ENCODE data around the gene GAD1. TPM values are rescaled to one million over a fixed set of nuclear protein-coding genes. Genes with fewer than 3 reads are reported as not detected.

Gene GAD1
- total RNA-seq, 2 experiments from 2014 or later, result 1.6 to 1.9 TPM

GRCh38 chr2:170813611-170814532 lies 2.8 kb upstream of the GAD1 start:
- Mint-ChIP-seq H3K4me1 (peaks cover 39% of the 10 kb centered on the region), H3K27ac (no peak overlapping the region), H3K27me3 (peaks cover 56% of the 10 kb centered on the region), H3K9me3 (no peaks in the 10 kb centered on the region), H3K36me3 (no peaks in the 10 kb centered on the region), H3K4me3 (peak overlapping the region; percentile 28)
- DNase-seq (peak; percentile 49), ATAC-seq (ENCODE audit: low read depth) (no peak)
- POLR2A ChIA-PET, result no interaction called here

- Mint-ChIP-seq H3K4me1 (peaks cover 42% of the 10 kb centered on the region), H3K4me3 (no peak overlapping the region), H3K27me3 (peaks cover 62% of the 10 kb centered on the region), H3K9me3 (no peaks in the 10 kb centered on the region), H3K27ac (no peak overlapping the region), H3K36me3 (no peaks in the 10 kb centered on the region)
- no peak for DNase-seq
- ATAC-seq (ENCODE audit: low read depth), result no peak
- POLR2A ChIA-PET, result no interaction called here
These were observed 2.0 kb upstream of the GAD1 start for GRCh38 chr2:170814533-170815230.

DNA sequence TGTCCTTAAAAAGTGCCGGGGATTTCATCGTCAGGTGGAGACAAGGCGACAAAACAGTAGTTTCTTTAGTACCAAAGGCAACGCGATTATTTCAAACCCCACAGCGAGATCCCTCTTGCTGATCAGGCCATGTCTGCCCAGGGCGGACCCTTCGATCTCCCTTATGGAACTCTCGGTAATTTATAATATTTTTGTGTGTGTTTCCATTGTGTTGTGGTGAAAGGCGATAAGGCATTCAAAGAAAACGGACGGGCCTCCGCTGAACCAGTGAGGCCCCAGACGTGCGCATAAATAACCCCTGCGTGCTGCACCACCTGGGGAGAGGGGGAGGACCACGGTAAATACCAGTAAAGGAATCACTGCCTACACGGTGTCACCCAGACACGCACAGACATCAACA lies 1.4 kb upstream of the GAD1 start:
- H3K4me1 Mint-ChIP-seq, result peaks cover 42% of the 10 kb centered on the region
- no peak for DNase-seq
- H3K9me3 Mint-ChIP-seq, result no peaks in the 10 kb centered on the region
- H3K27ac Mint-ChIP-seq, result no peak overlapping the region
- peaks cover 66% of the 10 kb centered on the region for H3K27me3 Mint-ChIP-seq
- peak overlapping the region; percentile 84 for H3K4me3 Mint-ChIP-seq
- H3K36me3 Mint-ChIP-seq, result no peaks in the 10 kb centered on the region
- peak; percentile 4 for ATAC-seq (ENCODE audit: low read depth)
- POLR2A ChIA-PET, result no interaction called here

DNA sequence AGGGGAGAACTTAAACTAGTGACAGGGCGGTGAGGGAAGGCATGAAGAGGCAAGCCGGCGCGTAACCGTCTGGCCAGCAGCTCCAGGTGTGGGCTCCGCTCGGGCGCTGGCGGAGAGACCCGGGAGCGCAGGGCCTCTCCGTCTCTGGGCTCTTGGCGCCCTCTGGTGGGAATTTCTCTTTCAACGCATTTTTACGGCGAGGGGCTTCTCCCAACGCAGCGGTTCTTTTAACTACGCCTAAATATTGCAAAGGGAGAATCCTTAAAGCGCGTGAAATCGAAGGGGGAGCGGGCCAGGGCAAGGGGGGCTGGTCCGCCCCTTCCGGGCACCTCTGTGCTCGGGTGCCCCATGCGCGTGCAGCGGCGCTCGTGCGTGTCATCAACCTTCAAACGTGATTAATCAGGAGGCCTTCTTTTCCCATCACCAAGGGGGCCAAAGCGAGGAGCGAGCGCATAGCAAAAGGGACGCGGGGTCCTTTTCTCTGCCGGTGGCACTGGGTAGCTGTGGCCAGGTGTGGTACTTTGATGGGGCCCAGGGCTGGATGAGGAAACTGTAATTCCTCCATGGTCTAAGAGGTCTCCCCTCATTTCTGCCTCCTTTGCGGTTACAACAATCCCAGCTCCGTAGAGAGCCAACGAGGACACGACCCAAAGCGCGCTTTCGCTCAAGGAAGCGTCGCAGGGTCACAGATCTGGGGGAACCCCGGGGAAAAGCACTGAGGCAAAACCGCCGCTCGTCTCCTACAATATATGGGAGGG lies 762 bp upstream of the GAD1 start:
- H3K27me3 Mint-ChIP-seq, result peaks cover 72% of the 10 kb centered on the region
- peaks cover 2% of the 10 kb centered on the region for H3K36me3 Mint-ChIP-seq
- H3K27ac Mint-ChIP-seq, result no peak overlapping the region
- POLR2A ChIA-PET, result interaction anchor here (1.1 kb wide), 1 partner anchor 92 kb away, joined by 3 read pairs; no protein-coding TSS in a partner anchor
- H3K9me3 Mint-ChIP-seq, result no peaks in the 10 kb centered on the region
- ATAC-seq (ENCODE audit: low read depth) (peak; percentile 50), DNase-seq (peak; percentile 75)
- H3K4me1 Mint-ChIP-seq, result peaks cover 48% of the 10 kb centered on the region
- peak overlapping the region; percentile 84 for H3K4me3 Mint-ChIP-seq

GRCh38 chr2:170817093-170818035 lies 677 bp downstream of the GAD1 start:
- peaks cover 85% of the 10 kb centered on the region for H3K27me3 Mint-ChIP-seq
- peak overlapping the region; percentile 84 for H3K4me3 Mint-ChIP-seq
- H3K36me3 Mint-ChIP-seq, result peaks cover 2% of the 10 kb centered on the region
- peaks cover 58% of the 10 kb centered on the region for H3K4me1 Mint-ChIP-seq
- ATAC-seq (ENCODE audit: low read depth) (peak; percentile 5), DNase-seq (peak; percentile 70)
- no peaks in the 10 kb centered on the region for H3K9me3 Mint-ChIP-seq
- no peak overlapping the region for H3K27ac Mint-ChIP-seq
- POLR2A ChIA-PET, result interaction anchor here (0.7 kb wide), 1 partner anchor 419 kb away, joined by 3 read pairs; no protein-coding TSS in a partner anchor

- peak overlapping the region; percentile 84 for H3K4me3 Mint-ChIP-seq
- H3K4me1 Mint-ChIP-seq, result peaks cover 62% of the 10 kb centered on the region
- DNase-seq, result peak; percentile 62
- peak overlapping the region; percentile 34 for H3K27ac Mint-ChIP-seq
- peaks cover 2% of the 10 kb centered on the region for H3K36me3 Mint-ChIP-seq
- H3K27me3 Mint-ChIP-seq, result peaks cover 86% of the 10 kb centered on the region
- peak; percentile 13 for ATAC-seq (ENCODE audit: low read depth)
- no peaks in the 10 kb centered on the region for H3K9me3 Mint-ChIP-seq
- POLR2A ChIA-PET, result no interaction called here
These were observed 1.5 kb downstream of the GAD1 start for GRCh38 chr2:170818036-170818751.

GRCh38 chr2:170818752-170819470 lies 2.2 kb downstream of the GAD1 start:
- POLR2A ChIA-PET, result interaction anchor here (1.2 kb wide), 1 partner anchor 110 kb away, joined by 3 read pairs; the partner anchor contains the start of gene GORASP2
- H3K4me1 Mint-ChIP-seq, result peaks cover 57% of the 10 kb centered on the region
- DNase-seq (no peak), ATAC-seq (ENCODE audit: low read depth) (no peak)
- no peaks in the 10 kb centered on the region for H3K9me3 Mint-ChIP-seq
- peaks cover 2% of the 10 kb centered on the region for H3K36me3 Mint-ChIP-seq
- H3K27ac Mint-ChIP-seq, result peak overlapping the region; percentile 34
- H3K4me3 Mint-ChIP-seq, result peak overlapping the region; percentile 84
- peaks cover 85% of the 10 kb centered on the region for H3K27me3 Mint-ChIP-seq

DNA sequence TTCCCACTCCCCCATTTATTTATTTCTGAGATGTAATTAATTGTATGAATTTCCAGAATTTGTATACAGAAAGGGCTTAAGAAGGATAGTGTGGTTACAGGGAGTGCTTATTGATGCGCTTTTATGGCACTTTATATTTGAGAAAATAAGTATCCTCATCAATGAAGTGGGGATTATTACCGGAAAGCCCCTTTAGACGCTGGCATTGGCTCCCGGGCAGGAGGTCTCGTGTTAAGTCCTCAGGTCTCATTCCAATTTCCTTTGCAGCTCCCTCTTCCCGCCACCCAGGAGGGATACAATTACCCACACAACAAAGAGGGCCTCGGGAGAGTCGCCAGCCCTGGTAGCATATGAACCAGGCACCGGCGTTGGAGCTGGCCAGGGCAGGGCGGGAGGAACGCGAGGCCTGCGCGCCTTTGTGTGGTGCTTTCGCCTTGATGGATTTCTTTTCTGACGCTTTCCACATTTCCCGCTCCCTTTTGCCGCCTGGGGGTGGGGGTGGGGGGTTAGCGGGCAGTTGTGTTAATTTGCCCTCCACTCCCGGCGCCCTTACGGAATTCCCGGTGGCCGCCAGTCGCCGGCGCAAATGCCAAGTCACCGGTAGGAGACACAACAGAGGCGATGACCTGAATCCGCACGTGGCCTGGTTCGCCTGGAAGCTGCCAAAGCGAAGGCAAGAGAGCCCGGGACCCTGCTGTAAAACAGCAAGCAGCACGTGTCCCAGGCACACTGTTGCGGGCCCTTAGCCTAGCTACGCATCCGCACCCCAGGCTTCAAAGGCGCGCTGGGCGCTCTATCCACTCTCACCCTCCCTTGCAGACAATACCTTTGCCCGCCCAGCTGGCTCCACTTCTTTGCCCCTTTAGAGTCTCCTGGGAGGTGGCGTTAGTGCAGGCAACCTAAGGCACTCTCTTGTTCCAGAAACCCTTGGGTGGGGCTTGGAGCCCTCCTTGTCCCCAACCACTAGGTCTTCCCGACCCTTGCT lies 3.3 kb downstream of the GAD1 start:
- ATAC-seq (ENCODE audit: low read depth) (no peak), DNase-seq (peak; percentile 36)
- H3K27me3 Mint-ChIP-seq, result peaks cover 85% of the 10 kb centered on the region
- no peaks in the 10 kb centered on the region for H3K9me3 Mint-ChIP-seq
- peaks cover 48% of the 10 kb centered on the region for H3K4me1 Mint-ChIP-seq
- H3K36me3 Mint-ChIP-seq, result peaks cover 2% of the 10 kb centered on the region
- POLR2A ChIA-PET, result interaction anchor here (1.2 kb wide), 1 partner anchor 109 kb away, joined by 3 read pairs; the partner anchor contains the start of gene GORASP2
- peak overlapping the region; percentile 77 for H3K4me3 Mint-ChIP-seq
- H3K27ac Mint-ChIP-seq, result no peak overlapping the region

- POLR2A ChIA-PET, result no interaction called here
- H3K4me1 Mint-ChIP-seq, result peaks cover 44% of the 10 kb centered on the region
- no peaks in the 10 kb centered on the region for H3K9me3 Mint-ChIP-seq
- DNase-seq (peak; percentile 38), ATAC-seq (ENCODE audit: low read depth) (peak; percentile 10)
- peak overlapping the region; percentile 77 for H3K4me3 Mint-ChIP-seq
- H3K36me3 Mint-ChIP-seq, result peaks cover 2% of the 10 kb centered on the region
- peak overlapping the region; percentile 2 for H3K27ac Mint-ChIP-seq
- H3K27me3 Mint-ChIP-seq, result peaks cover 87% of the 10 kb centered on the region
These were observed 4.3 kb downstream of the GAD1 start for GRCh38 chr2:170820757-170821530.
